Stimulated activated CD4-positive, alpha-beta T cell treated with anti-CD3 and anti-CD28 coated beads, Interleukin-12 subunit alpha, Interleukin-12 subunit beta, amount 100 ng/mL, for 48 hours (primary cell): ENCODE data around the gene BLOC1S4.

Experiments used
- DNase-seq, 3 donors: peaks; one replicate each; pipeline ENCODE4 v3.0.0-alpha.2; 2020; ENCODE audit warnings: low read depth in 2 of 3, low spot score in 1 of 3

Gene BLOC1S4

GRCh38 chr4:6689506-6689960 lies 26.4 kb upstream of the BLOC1S4 start:
- no peak for DNase-seq

GRCh38 chr4:6692379-6692778 lies 23.6 kb upstream of the BLOC1S4 start:
- DNase-seq: no peak

GRCh38 chr4:6692806-6693205 lies 23.2 kb upstream of the BLOC1S4 start:
- no peak for DNase-seq

GRCh38 chr4:6693231-6694176 lies 22.5 kb upstream of the BLOC1S4 start, which contains the start of gene S100P:
S100P (plus strand) TSS chr4:6693878; CDS start chr4:6693933, 55 bp downstream.
- no peak for DNase-seq

- no peak for DNase-seq
Measured at GRCh38 chr4:6694177-6694901, 21.6 kb upstream of the BLOC1S4 start.

GRCh38 chr4:6695660-6696610 lies 20.0 kb upstream of the BLOC1S4 start:
- DNase-seq: no peak

GRCh38 chr4:6696611-6697010 lies 19.4 kb upstream of the BLOC1S4 start:
- no peak for DNase-seq

- no peak for DNase-seq
Measured at GRCh38 chr4:6697131-6697530, 18.8 kb upstream of the BLOC1S4 start.

GRCh38 chr4:6699388-6699787 lies 16.6 kb upstream of the BLOC1S4 start:
- DNase-seq: no peak

GRCh38 chr4:6699903-6700302 lies 16.1 kb upstream of the BLOC1S4 start:
- DNase-seq: no peak

- DNase-seq: peak in 2 of 3 donors; percentile 40 to 52
Measured at GRCh38 chr4:6701371-6701770, 14.6 kb upstream of the BLOC1S4 start.

- DNase-seq: no peak
Measured at GRCh38 chr4:6702761-6703160, 13.2 kb upstream of the BLOC1S4 start.

GRCh38 chr4:6703786-6704185 lies 12.2 kb upstream of the BLOC1S4 start:
- no peak for DNase-seq

GRCh38 chr4:6705646-6706045 lies 10.3 kb upstream of the BLOC1S4 start:
- DNase-seq: no peak

- no peak for DNase-seq
Measured at GRCh38 chr4:6706173-6706572, 9.8 kb upstream of the BLOC1S4 start.

- DNase-seq: peak; percentile 94 to 97 (median 96)
Measured at GRCh38 chr4:6709230-6710114, 6.5 kb upstream of the BLOC1S4 start, which contains the start of gene MRFAP1L1. MRFAP1L1 (minus strand) TSS chr4:6709865; CDS start chr4:6709629, 236 bp downstream.

- DNase-seq: no peak
Measured at GRCh38 chr4:6710282-6710681, 5.7 kb upstream of the BLOC1S4 start.

- DNase-seq: no peak
Measured at GRCh38 chr4:6710996-6711395, 5.0 kb upstream of the BLOC1S4 start.

- no peak for DNase-seq
Measured at GRCh38 chr4:6714954-6715353, 1.0 kb upstream of the BLOC1S4 start.

GRCh38 chr4:6715704-6716017 lies 313 bp upstream of the BLOC1S4 start:
- DNase-seq: no peak
